ENCODE results near the gene SERPINB3.
"Not testable (repeated sequence)": the region's sequence is repeated elsewhere in the genome, so short reads cannot be mapped to it uniquely, and the experiment has no call there.

GRCh38 chr18:63644694-63645093 lies 17.0 kb downstream of the SERPINB3 start:
- TF ChIP-seq POLR2A (IDR thresholded peaks at IDR 0.05; ENCODE audit: low read length); GATA1 (IDR thresholded peaks at IDR 0.05; ENCODE audit: low read depth, low read length): not testable (repeated sequence)

All from erythroblast (primary cell).